Keratinocyte (primary cell): ENCODE results near the gene PLXDC2. TPM values are rescaled to one million over a fixed set of nuclear protein-coding genes. Genes with fewer than 3 reads are reported as not detected.

ENCODE experiments used
- DNase-seq: peaks from one replicate; pipeline ENCODE4 v3.0.0-alpha.2; 2011; ENCODE audit warnings: low read depth, missing footprints, low spot score
- FAIRE-seq: peaks from 2 replicates; lab custom pipeline; 2011; peaks lifted over from hg19 to GRCh38; lab: Jason Lieb, UNC
- H2AFZ ChIP-seq: 2 replicates; pipeline ENCODE4 v1.6.0; 2012; ENCODE audit warnings: low read length, control low read depth, inconsistent platforms; ENCODE audit not compliant: control insufficient read depth
- H3K27ac ChIP-seq: 2 replicates; pipeline ENCODE4 v1.5.1; 2011; ENCODE audit warnings: low read length; ENCODE audit not compliant: control insufficient read depth, insufficient read depth
- H3K27me3 ChIP-seq: 3 replicates; pipeline ENCODE4 v1.6.0; 2011; ENCODE audit warnings: low read length; ENCODE audit not compliant: control insufficient read depth, insufficient read depth; ENCODE audit errors: extremely low read depth
- H3K36me3 ChIP-seq, 2 experiments: 2 replicates in 1 of 2; 3 replicates in 1 of 2; pipeline ENCODE4 v1.5.1; 2011; ENCODE audit warnings: low read length in 2 of 2, mild to moderate bottlenecking in 1 of 2; ENCODE audit not compliant: control insufficient read depth in 2 of 2, insufficient read depth in 2 of 2; ENCODE audit errors: extremely low read depth in 1 of 2
- H3K4me1 ChIP-seq: 3 replicates; pipeline ENCODE4 v1.5.1; 2011; ENCODE audit warnings: low read length; ENCODE audit not compliant: control insufficient read depth, insufficient read depth; ENCODE audit errors: extremely low read depth
- H3K4me2 ChIP-seq: 3 replicates; pipeline ENCODE4 v1.6.0; 2011; ENCODE audit warnings: low read depth, low read length; ENCODE audit not compliant: control insufficient read depth, insufficient read depth; ENCODE audit errors: extremely low read depth
- H3K4me3 ChIP-seq, 3 experiments: fragments of 200-600 bp in 1 of 3; sonication (generic) in 1 of 3; 2 replicates in 2 of 3; 3 replicates in 1 of 3; pipeline ENCODE4 v1.5.1; 2011 to 2016; ENCODE audit warnings: low read length in 3 of 3, mild to moderate bottlenecking in 3 of 3, control low read depth in 2 of 3, inconsistent platforms in 1 of 3, low read depth in 1 of 3, mixed read lengths in 1 of 3, mixed run types in 1 of 3, moderate library complexity in 1 of 3; ENCODE audit not compliant: control insufficient read depth in 2 of 3, insufficient read depth in 2 of 3; ENCODE audit errors: extremely low read depth in 1 of 3
- H3K79me2 ChIP-seq: 2 replicates; pipeline ENCODE4 v1.6.0; 2012; ENCODE audit warnings: low read length; ENCODE audit not compliant: control insufficient read depth, insufficient read depth
- H3K9ac ChIP-seq: 3 replicates; pipeline ENCODE4 v1.6.0; 2011; ENCODE audit warnings: low read length; ENCODE audit not compliant: control insufficient read depth, insufficient read depth; ENCODE audit errors: extremely low read depth
- H3K9me1 ChIP-seq: 3 replicates; pipeline ENCODE4 v1.6.0; 2011; ENCODE audit warnings: low read length; ENCODE audit not compliant: control insufficient read depth, insufficient read depth; ENCODE audit errors: extremely low read depth
- H3K9me3 ChIP-seq: 2 replicates; pipeline ENCODE4 v1.5.1; 2012; ENCODE audit warnings: low read depth, low read length; ENCODE audit not compliant: control insufficient read depth
- H4K20me1 ChIP-seq: 3 replicates; pipeline ENCODE4 v1.6.0; 2011; ENCODE audit warnings: low read length; ENCODE audit not compliant: control insufficient read depth, insufficient read depth; ENCODE audit errors: extremely low read depth
- CTCF ChIP-seq, 3 experiments: IDR thresholded peaks in 1 of 3; conservative IDR thresholded peaks in 1 of 3; optimal IDR thresholded peaks in 1 of 3; 2 replicates in 2 of 3; 3 replicates in 1 of 3; pipeline versions ENCODE3 to v1.5.1; 2011; ENCODE audit warnings: low read length in 3 of 3, mild to moderate bottlenecking in 3 of 3, moderate library complexity in 2 of 3, control low read depth in 1 of 3, inconsistent platforms in 1 of 3; ENCODE audit not compliant: insufficient read depth in 2 of 3; ENCODE audit errors: extremely low read depth in 1 of 3
- EZH2 ChIP-seq: IDR thresholded peaks from one replicate; pipeline ENCODE4 v1.6.1; 2012; ENCODE audit warnings: inconsistent platforms, mild to moderate bottlenecking, low read length, moderate library complexity
- dilution Hi-C: fragments of 300-500 bp; cut with MboI; formaldehyde crosslinking; loops from one replicate; pipeline ENCODE4 v1.7.0; 2020; ENCODE audit warnings: low sequenced_read_pairs; ENCODE audit not compliant: extremely low pct_ligation_motif_present
- polyA plus RNA-seq, 5 experiments: library from polyadenylated mRNA; depleted of rRNA in 3 of 5; stranded (reverse) in 3 of 5; stranded (forward) in 1 of 5; unstranded in 1 of 5; fragments of >200 nt; gene quantifications; 1 replicate in 1 of 5; 2 replicates in 3 of 5; 3 replicates in 1 of 5; pipeline versions ENCODE4 v1.2.1 to v1.2.3, GENCODE V29; 2011 to 2012; ENCODE audit warnings: missing spikeins in 2 of 5, low read depth in 1 of 5, low replicate concordance in 1 of 5

PLXDC2 gene
- polyA plus RNA-seq, 1 donor (not counting 4 experiments of a cell fraction or from before 2014, with no cell fraction given) = 12.9 TPM

- Histone ChIP-seq H3K4me3 (no peak overlapping the region), H3K9me1 (no peaks in the 10 kb centered on the region), H3K9ac (no peak overlapping the region), H3K4me2 (no peak overlapping the region), H3K9me3 (no peaks in the 10 kb centered on the region), H3K27me3 (no peaks in the 10 kb centered on the region), H3K79me2 (no peaks in the 10 kb centered on the region), H3K27ac (no peak overlapping the region), H4K20me1 (no peaks in the 10 kb centered on the region), H3K4me1 (no peaks in the 10 kb centered on the region), H3K36me3 (no peaks in the 10 kb centered on the region), H2AFZ (no peak overlapping the region)
- FAIRE-seq (no peak), DNase-seq (no peak)
- dilution Hi-C loops = no loop called here
- TF ChIP-seq CTCF (optimal IDR thresholded peaks at IDR 0.05 in 1 of 3, IDR thresholded peaks at IDR 0.05 in 1 of 3, conservative IDR thresholded peaks at IDR 0.05 in 1 of 3; ENCODE audit: extremely low read depth in 1 of 3, insufficient read depth in 2 of 3, low read length in 3 of 3) = no peak
- TF ChIP-seq EZH2 = no peak
Measured at GRCh38 chr10:20158086-20158485, 341.9 kb downstream of the PLXDC2 start.

- Histone ChIP-seq H3K36me3 (no peaks in the 10 kb centered on the region), H3K4me2 (no peak overlapping the region), H3K9me1 (no peaks in the 10 kb centered on the region), H3K4me3 (no peak overlapping the region), H4K20me1 (no peaks in the 10 kb centered on the region), H2AFZ (no peak overlapping the region), H3K27ac (no peak overlapping the region), H3K79me2 (no peaks in the 10 kb centered on the region), H3K4me1 (no peaks in the 10 kb centered on the region), H3K9me3 (no peaks in the 10 kb centered on the region), H3K27me3 (no peaks in the 10 kb centered on the region), H3K9ac (no peak overlapping the region)
- DNase-seq (no peak), FAIRE-seq (no peak)
- dilution Hi-C loops = no loop called here
- no peak for TF ChIP-seq EZH2
- TF ChIP-seq CTCF (optimal IDR thresholded peaks at IDR 0.05 in 1 of 3, IDR thresholded peaks at IDR 0.05 in 1 of 3, conservative IDR thresholded peaks at IDR 0.05 in 1 of 3; ENCODE audit: extremely low read depth in 1 of 3, insufficient read depth in 2 of 3, low read length in 3 of 3) = no peak
Measured at GRCh38 chr10:20162123-20162522, 345.9 kb downstream of the PLXDC2 start.
